ENCODE data around the gene FMN1.

Gene FMN1

DNA sequence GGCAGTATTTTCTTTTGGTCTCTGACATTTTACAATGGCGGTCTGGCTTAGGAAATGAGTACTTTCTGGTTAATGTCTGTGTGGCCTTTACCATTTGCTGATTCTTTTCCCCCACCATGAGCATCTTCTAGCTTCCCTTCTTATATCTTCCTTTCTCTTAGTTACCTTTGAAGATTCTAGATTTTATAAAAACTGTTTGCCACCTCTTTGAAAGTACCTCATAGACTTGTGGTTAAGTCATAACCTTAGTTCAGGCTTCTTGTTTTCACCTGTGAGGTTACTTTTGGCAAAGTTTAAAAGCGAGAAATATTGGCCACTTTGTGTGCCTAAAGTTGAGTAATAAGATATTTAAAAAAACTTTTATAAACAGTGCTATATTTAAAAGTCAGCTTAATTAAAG is 147.4 kb downstream of the FMN1 start:
- no peaks in the 10 kb centered on the region for H4K20me1 ChIP-seq
- H3K27me3 ChIP-seq: no peaks in the 10 kb centered on the region
- H3K4me2 ChIP-seq: no peak overlapping the region
- no peak overlapping the region for H3K9ac ChIP-seq
- no peak overlapping the region for H3K4me3 ChIP-seq
- no peak overlapping the region for H3K27ac ChIP-seq
- no peaks in the 10 kb centered on the region for H3K36me3 ChIP-seq
- no peaks in the 10 kb centered on the region for H3K4me1 ChIP-seq
- H3K9me3 ChIP-seq: peaks cover 91% of the 10 kb centered on the region
- TF ChIP-seq Cebpa-rat (IDR thresholded peaks at IDR 0.05): no peak

DNA sequence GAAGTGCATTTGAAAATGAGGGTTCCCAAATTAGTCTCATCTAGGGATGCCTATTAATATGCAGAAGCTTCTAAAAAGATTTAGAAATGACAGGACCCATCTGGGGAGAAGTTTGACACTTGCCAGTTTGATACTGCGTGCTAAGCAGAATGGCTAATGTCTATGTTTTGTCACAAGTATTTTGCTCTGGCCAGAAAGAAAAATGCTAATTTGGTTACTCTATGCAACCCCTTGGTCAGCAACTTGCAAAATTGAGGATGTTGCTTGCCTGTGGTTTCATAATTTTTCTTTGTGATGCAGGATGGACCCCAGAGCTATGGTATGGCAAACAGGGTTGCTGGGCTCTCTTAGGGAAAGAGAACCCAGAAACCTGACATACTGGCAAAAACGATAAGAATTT is 148.2 kb downstream of the FMN1 start:
- Histone ChIP-seq H3K4me1 (no peaks in the 10 kb centered on the region), H3K36me3 (no peaks in the 10 kb centered on the region), H3K9ac (no peak overlapping the region), H3K9me3 (peaks cover 83% of the 10 kb centered on the region), H4K20me1 (no peaks in the 10 kb centered on the region), H3K27me3 (no peaks in the 10 kb centered on the region), H3K4me3 (no peak overlapping the region), H3K27ac (no peak overlapping the region), H3K4me2 (no peak overlapping the region)
- no peak for TF ChIP-seq Cebpa-rat (IDR thresholded peaks at IDR 0.05)

DNA sequence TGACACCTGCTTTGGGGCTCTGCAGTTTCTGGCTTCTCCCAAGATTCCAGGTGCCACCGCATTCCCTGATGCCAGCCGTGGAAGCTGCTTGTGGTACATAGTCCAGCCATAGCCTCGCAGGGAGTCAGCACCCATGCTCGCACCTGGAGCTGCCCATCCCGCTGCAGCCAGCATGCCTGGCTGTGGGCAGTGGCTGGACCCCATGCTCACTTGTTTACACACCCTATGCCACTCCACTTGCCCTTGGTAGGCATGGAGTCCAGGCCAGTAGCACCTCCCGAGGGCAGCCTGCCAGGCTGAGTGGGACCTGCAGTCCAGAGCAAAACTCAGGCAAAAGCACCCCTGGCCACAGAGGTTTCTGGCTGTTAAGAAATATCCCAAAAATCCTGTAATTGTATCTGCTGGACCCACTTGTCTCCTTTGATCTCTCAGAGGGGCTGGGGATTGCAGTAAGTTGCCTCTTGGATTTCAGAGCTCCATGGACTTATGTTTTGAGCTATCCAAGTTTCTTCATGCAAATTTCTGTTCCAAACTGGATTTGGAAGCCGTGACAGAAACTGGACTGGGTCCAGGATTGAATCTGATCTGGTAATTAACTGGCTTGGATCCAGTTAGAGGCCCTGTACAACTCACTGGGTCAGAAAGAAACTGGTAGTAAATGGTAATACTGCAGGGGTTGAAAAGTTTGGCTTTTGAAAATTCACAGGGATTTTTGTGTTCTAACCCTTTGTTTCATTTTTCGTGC is 149.3 kb downstream of the FMN1 start:
- no peak overlapping the region for H3K4me2 ChIP-seq
- H3K4me3 ChIP-seq: no peak overlapping the region
- no peaks in the 10 kb centered on the region for H3K36me3 ChIP-seq
- no peaks in the 10 kb centered on the region for H3K4me1 ChIP-seq
- no peaks in the 10 kb centered on the region for H3K27me3 ChIP-seq
- no peak for TF ChIP-seq Cebpa-rat (IDR thresholded peaks at IDR 0.05)
- H3K27ac ChIP-seq: no peak overlapping the region
- no peak overlapping the region for H3K9ac ChIP-seq
- no peaks in the 10 kb centered on the region for H4K20me1 ChIP-seq
- peaks cover 73% of the 10 kb centered on the region for H3K9me3 ChIP-seq

DNA sequence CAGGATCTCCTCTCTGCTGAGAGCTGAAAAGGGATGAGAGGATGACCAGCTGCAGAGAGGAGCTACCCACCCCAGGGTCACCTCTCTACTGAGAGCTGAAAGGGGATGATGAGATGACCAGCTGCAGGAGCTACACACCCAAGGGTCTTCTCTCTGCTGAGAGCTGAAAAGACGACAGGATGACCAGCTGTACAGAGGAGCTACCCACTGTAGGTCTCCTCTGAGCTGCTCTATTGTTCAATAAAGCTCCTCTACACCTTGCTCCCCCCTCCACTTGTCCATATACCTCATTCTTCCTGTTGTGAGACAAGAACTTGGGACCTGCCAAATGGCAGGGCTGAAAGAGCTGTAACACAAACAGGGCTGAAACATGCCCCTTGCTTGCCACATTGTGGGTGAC is 149.9 kb downstream of the FMN1 start:
- Histone ChIP-seq H3K27ac (no peak overlapping the region), H4K20me1 (no peaks in the 10 kb centered on the region)

DNA sequence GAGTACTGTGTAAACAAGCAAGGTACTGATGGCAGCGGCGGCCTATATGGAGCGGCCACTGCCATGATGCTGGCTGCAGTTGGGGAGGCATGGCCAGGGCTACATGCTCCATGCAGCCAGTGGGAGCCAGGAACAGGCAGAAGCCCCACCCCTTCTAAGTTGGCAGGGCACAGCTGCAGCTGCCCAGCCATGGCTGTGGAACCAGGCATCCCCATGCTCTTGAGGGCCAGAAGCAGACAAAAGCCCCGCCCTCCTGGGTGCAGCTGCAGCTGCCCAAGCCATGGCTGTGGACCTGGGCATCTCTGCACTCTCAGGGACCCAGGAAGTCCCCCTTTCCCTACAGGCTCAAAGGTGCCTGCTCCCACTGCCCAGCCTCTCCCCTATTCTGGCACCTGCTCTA is 150.9 kb downstream of the FMN1 start:
- H4K20me1 ChIP-seq: no peaks in the 10 kb centered on the region
- H3K27ac ChIP-seq: no peak overlapping the region
- no peak for TF ChIP-seq Cebpa-rat (IDR thresholded peaks at IDR 0.05)
- H3K9me3 ChIP-seq: peaks cover 59% of the 10 kb centered on the region
- H3K4me3 ChIP-seq: 0 out of 2 replicates have a peak overlapping the region, but pooled peaks have one; percentile 12
- no peaks in the 10 kb centered on the region for H3K4me1 ChIP-seq
- no peaks in the 10 kb centered on the region for H3K27me3 ChIP-seq
- H3K9ac ChIP-seq: no peak overlapping the region
- H3K4me2 ChIP-seq: no peak overlapping the region
- no peaks in the 10 kb centered on the region for H3K36me3 ChIP-seq

More for the DNA sequence above, 149.9 kb downstream of the FMN1 start:
- Histone ChIP-seq H3K27me3 (no peaks in the 10 kb centered on the region), H3K9me3 (peaks cover 68% of the 10 kb centered on the region), H3K36me3 (no peaks in the 10 kb centered on the region), H3K4me3 (no peak overlapping the region), H3K4me1 (no peaks in the 10 kb centered on the region), H3K4me2 (no peak overlapping the region), H3K9ac (no peak overlapping the region)
- no peak for TF ChIP-seq Cebpa-rat (IDR thresholded peaks at IDR 0.05)

DNA sequence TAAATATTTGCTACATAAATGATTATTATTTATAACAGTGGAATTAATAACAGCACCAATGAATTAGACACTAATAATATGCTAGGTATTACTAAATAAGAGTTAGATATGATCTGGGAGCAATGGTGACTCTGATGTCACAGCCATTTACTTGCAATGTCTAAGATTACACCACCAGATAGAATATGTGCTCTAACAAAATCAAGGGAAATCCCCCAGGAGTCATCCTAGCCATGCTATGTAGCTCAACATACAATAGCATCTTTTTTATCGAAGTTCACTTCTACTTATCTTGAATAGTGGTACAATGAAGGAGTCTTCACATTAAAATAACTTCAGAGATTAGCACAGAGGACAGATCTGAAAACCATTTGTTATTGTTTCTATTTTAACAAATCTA is 154.0 kb downstream of the FMN1 start:
- TF ChIP-seq Cebpa-rat (IDR thresholded peaks at IDR 0.05): no peak
- no peak overlapping the region for H3K4me2 ChIP-seq
- no peaks in the 10 kb centered on the region for H3K36me3 ChIP-seq
- H3K4me1 ChIP-seq: no peaks in the 10 kb centered on the region
- no peak overlapping the region for H3K4me3 ChIP-seq
- no peak overlapping the region for H3K9ac ChIP-seq
- H3K9me3 ChIP-seq: peaks cover 30% of the 10 kb centered on the region
- no peak overlapping the region for H3K27ac ChIP-seq
- H4K20me1 ChIP-seq: no peaks in the 10 kb centered on the region
- no peaks in the 10 kb centered on the region for H3K27me3 ChIP-seq

DNA sequence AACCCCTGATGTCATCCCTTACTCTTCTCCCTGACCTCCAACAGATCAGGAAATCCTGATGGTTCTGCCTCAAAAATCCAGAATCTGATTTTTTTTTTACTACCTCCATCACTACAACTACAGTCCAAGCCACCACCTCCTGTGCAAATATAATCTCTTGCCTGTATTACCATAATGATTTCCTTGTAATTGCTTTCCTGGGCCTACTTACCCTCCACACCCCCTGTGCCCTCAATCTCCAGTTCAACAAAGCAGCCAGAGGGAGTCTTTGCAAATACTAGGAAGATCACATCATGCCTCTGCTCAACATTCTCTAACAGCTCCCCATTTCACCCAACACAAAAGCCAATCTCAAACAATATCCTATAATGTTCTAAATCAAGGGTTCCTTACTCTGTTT is 159.9 kb downstream of the FMN1 start:
- Histone ChIP-seq H3K9ac (no peak overlapping the region), H3K27ac (no peak overlapping the region), H3K36me3 (no peaks in the 10 kb centered on the region), H3K4me1 (no peaks in the 10 kb centered on the region), H3K4me2 (no peak overlapping the region), H3K9me3 (no peaks in the 10 kb centered on the region), H3K27me3 (no peaks in the 10 kb centered on the region), H3K4me3 (no peak overlapping the region), H4K20me1 (no peaks in the 10 kb centered on the region)
- TF ChIP-seq Cebpa-rat (IDR thresholded peaks at IDR 0.05): no peak

DNA sequence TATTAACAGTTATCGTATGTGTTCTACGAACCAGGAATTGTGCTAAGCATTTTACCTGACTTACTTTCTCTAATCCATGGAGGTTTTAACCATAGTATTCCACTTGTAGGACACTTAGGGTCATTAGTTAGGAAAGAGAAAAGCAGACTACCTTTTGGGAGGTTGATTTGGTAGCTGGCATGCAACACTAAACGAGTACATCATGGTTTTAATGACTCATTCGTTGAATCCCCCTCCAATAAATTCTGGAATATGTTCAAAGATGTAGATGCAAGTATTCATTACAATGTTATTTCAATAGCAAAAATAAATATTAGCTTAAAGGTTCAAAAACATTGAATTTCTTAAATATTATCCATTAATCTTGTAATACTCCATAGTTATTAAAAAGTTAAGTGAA is 162.5 kb downstream of the FMN1 start:
- Histone ChIP-seq H3K9me3 (no peaks in the 10 kb centered on the region), H3K4me2 (no peak overlapping the region), H4K20me1 (no peaks in the 10 kb centered on the region), H3K36me3 (no peaks in the 10 kb centered on the region), H3K27ac (no peak overlapping the region), H3K4me3 (no peak overlapping the region), H3K27me3 (no peaks in the 10 kb centered on the region), H3K9ac (no peak overlapping the region), H3K4me1 (no peaks in the 10 kb centered on the region)
- TF ChIP-seq Cebpa-rat (IDR thresholded peaks at IDR 0.05): no peak

DNA sequence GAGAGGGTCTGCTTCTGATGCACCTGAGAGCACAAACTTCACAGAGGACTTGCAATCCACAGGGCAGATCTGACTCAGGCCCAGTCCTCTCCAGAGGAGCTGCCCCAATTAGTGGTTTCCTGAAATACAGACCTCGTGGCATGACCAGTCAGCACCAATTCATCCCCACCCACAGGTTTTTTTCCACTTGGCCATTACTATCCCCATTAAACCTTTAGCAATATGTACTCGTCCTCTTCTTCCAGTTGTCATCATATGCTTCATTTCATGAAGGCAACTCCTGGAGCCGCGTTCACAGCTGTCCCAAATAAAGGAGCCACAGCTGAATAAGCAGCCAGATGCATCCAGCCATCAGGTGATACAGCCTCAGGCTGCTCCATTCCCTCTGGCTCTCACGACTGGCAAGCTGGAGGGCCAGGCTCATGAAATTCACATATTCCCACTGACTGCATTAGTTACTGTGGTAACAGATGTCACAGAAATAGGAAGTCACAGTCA is 163.1 kb downstream of the FMN1 start:
- no peak for TF ChIP-seq Cebpa-rat (IDR thresholded peaks at IDR 0.05)
- Histone ChIP-seq H3K4me3 (no peak overlapping the region), H3K4me1 (no peaks in the 10 kb centered on the region), H3K27me3 (no peaks in the 10 kb centered on the region), H4K20me1 (no peaks in the 10 kb centered on the region), H3K9ac (no peak overlapping the region), H3K27ac (no peak overlapping the region), H3K9me3 (no peaks in the 10 kb centered on the region), H3K36me3 (no peaks in the 10 kb centered on the region), H3K4me2 (no peak overlapping the region)

DNA sequence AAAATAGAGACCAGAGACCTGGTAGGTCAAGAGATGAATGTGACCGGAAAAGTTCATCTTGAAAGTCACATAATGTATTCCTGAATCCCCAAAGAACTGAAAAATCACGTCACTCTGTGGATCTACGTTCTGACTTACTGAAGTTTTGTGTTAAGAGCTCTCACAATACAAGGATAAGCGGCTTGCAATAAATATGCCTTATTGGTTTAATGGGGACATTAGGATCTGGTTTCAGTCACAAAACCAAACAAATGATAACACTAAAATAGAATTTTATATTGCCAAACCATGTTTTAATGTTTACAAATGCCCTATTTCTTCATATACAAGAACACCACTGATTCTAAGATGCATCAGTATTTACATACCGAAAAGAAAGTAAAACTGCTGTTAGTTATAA is 164.2 kb downstream of the FMN1 start:
- no peak for TF ChIP-seq Cebpa-rat (IDR thresholded peaks at IDR 0.05)
- Histone ChIP-seq H3K4me2 (no peak overlapping the region), H3K4me3 (no peak overlapping the region), H3K9me3 (no peaks in the 10 kb centered on the region), H3K36me3 (no peaks in the 10 kb centered on the region), H3K27ac (no peak overlapping the region), H3K4me1 (no peaks in the 10 kb centered on the region), H4K20me1 (no peaks in the 10 kb centered on the region), H3K9ac (no peak overlapping the region), H3K27me3 (no peaks in the 10 kb centered on the region)

Data from BLaER1 (cell line).